ENCODE results near the gene HEPHL1. TPM values are rescaled to one million over a fixed set of nuclear protein-coding genes. Genes with fewer than 3 reads are reported as not detected.

Gene HEPHL1, protein sequence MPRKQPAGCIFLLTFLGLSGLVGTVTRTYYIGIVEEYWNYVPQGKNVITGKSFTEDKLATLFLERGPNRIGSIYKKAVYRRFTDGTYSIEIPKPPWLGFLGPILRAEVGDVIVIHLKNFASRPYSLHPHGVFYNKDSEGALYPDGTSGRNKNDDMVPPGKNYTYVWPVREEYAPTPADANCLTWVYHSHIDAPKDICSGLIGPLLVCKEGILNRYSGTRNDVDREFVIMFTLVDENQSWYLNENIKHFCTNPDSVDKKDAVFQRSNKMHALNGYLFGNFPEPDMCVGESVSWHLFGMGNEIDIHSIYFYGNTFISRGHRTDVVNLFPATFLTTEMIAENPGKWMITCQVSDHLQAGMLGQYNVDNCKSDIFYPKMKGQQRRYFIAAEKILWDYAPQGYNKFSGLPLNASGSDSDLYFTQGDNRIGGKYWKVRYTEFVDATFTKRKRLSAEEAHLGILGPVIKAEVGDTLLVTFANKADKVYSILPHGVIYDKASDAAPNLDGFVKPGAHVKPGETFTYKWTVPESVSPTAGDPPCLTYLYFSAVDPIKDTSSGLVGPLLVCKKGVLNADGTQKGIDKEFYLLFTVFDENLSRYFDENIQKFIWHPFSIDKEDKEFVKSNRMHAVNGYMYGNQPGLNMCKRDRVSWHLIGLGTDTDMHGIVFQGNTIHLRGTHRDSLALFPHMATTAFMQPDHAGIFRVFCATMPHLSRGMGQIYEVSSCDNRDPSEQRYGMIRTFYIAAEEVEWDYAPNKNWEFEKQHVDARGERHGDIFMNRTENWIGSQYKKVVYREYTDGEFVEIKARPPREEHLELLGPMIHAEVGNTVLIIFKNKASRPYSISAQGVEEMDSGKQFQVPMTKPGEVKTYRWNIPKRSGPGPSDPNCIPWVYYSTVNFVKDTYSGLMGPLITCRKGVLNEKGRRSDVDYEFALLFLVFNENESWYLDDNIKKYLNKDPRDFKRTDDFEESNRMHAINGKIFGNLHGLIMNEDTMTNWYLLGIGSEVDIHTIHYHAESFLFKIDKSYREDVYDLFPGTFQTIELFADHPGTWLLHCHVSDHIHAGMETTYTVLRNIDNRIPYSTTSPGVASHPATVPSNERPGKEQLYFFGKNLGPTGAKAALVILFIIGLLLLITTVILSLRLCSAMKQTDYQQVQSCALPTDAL
- total RNA-seq: 0.11 TPM in 1 of 2 replicates, not detected in the other

DNA sequence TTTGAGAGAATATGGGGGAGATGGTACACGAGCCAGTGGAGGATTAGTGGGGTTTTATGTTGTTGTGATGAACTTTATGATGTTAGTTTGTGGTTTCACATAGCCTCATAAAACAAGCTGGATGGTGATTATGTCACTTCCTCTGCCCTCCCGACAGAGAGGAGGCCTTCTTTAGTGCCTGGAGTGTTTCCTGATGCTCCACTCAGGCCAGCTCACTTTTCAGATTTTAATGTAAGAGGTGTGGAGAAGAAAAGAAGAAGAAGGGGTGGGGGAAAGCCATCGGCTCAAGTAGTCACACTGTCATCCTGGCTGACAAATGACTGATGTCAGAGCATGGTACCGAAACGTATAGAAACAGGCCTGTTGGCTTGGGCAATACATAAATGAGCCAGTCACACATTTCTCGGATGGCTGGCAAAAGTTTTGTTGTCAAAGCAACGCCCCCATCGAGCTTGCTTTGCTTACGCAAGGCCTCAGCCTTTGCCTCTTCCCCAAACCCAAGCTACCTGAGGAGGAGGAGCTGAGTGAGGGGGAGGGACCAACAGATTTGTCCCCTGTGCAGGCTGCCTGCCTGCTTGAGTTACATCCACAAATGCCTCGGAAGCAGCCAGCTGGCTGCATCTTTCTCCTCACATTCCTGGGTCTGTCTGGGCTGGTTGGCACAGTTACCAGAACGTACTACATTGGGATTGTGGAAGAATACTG, at the start of gene HEPHL1:
Gene HEPHL1 (plus strand): TSS at position 578 of the 705 bp plus-strand sequence. CDS start 15 bp downstream, at position 593.

DNA sequence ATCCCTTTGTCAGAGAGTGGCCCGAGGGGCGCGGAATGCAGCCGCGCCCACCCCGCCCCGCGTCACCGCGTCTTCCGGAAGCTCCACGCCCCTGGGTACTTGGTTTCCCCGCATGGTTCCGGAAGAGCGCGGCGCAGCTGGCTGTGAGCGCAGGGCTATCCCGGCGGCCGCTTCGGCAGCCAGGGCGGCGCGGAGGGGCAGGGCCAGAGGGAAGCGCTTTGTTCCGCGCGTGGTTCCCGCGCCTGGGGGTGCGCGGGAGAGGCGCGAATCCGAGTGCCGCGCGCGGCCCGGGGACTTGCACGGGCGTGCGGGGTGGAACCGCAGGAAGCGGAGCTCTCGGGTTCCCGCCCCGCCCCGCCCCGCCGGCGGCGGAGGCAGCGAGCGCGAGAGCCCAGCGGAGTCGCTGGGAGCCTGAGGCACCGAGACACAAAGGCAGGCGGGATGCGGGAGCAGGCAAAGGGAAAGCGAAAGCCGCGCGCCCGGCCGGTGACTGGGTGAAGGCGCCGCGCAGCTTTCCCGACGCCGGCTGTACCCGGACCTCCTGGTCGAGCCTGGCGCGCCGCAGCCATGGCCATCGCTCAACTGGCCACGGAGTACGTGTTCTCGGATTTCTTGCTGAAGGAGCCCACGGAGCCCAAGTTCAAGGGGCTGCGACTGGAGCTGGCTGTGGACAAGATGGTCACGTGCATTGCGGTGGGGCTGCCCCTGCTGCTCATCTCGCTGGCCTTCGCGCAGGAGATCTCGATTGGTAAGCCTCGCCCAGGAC, 107.8 kb downstream of the HEPHL1 start, which contains the start of gene PANX1:
Gene PANX1 (plus strand): TSS at position 96 of the 766 bp plus-strand sequence. CDS start 472 bp downstream, at position 568.

Other genes with a start within 250 kb of the HEPHL1 start
- gene MED17, start 237.1 kb upstream of the HEPHL1 start, total RNA-seq: 31.0 and 35.4 TPM in 2 replicates
- 0.62 and 1.00 TPM in 2 replicates for gene VSTM5, start 170.7 kb upstream of the HEPHL1 start, total RNA-seq
- 43.0 and 56.6 TPM in 2 replicates for gene PANX1, start 107.5 kb downstream of the HEPHL1 start, total RNA-seq